Measurements from ENCODE around the gene EEF1AKMT3.

EEF1AKMT3 gene

GRCh38 chr12:57735198-57735855, 37.1 kb upstream of the EEF1AKMT3 start:
- no peak for DNase-seq

- no peak for DNase-seq
Measured at GRCh38 chr12:57735952-57736740, 36.3 kb upstream of the EEF1AKMT3 start.

- DNase-seq: no peak
Measured at GRCh38 chr12:57736741-57737466, 35.5 kb upstream of the EEF1AKMT3 start.

DNA sequence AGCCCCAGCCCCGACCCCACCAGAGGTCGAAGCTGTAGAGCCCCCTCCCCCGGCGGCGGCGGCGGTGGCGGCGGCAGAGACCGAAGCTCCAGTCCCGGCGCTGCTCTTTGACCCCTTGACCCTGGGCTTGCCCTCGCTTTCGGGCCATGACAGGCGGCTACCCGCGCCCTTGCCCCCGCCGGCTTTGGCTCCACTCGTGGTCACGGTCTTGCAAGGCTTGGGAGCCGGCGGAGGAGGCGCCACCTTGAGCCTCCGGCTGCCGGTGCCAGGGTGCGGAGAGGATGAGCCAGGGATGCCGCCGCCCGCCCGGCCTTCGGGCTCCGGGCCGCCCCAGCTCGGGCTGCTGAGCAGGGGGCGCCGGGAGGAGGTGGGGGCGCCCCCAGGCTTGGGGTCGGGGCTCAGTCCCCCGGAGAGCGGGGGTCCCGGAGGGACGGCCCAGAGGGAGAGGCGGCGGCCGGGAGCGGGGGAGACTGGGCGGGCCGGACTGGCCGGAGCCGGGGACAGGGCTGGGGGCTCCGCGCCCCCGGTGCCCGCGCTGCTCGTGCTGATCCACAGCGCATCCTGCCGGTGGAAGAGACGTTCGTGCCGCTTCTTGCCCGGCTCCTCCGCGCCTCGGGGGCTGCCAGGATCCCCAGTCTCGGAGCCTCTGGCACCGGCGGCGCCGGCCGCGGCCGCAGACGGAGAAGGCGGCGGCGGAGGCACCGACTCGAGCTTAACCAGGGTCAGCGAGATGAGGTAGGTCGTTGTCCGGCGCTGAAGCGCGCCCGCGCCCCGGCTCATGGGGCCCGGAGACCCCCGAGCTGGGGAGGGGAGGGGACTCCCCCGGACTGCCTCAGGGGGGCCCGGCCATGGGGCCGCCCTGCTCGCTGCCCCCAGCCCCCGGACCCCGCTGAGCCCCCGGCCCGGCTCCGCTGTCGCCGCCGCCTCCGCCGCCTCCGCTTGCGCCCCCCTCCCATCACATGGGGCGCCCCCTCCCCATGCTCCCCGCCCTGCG, 34.6 kb upstream of the EEF1AKMT3 start:
- no peak for DNase-seq

- no peak for DNase-seq
Measured at GRCh38 chr12:57738661-57739237, 33.7 kb upstream of the EEF1AKMT3 start, which contains the start of gene AGAP2. Gene AGAP2 (minus strand): TSS chr12:57738742. CDS start chr12:57738246, 496 bp downstream.

DNA sequence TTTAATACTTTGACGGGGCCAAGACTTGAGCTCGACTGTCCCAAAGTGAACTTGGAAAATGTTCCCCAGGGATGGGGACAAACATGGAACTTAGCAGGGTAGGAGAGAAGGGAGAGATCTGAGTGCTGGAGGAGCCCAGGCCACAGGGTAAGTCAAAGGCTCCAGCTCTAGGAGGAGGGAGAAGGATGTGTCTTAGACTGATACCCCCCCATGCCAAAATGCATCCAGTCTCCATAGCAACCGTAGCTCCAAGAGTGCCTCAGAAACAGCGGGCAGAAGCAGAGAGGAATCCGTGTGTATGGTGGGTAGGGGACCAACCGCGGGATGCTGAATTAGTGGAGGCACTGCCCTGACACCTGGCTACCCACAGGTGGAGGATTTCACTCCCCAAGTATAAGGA, 33.0 kb upstream of the EEF1AKMT3 start:
- no peak for DNase-seq

DNA sequence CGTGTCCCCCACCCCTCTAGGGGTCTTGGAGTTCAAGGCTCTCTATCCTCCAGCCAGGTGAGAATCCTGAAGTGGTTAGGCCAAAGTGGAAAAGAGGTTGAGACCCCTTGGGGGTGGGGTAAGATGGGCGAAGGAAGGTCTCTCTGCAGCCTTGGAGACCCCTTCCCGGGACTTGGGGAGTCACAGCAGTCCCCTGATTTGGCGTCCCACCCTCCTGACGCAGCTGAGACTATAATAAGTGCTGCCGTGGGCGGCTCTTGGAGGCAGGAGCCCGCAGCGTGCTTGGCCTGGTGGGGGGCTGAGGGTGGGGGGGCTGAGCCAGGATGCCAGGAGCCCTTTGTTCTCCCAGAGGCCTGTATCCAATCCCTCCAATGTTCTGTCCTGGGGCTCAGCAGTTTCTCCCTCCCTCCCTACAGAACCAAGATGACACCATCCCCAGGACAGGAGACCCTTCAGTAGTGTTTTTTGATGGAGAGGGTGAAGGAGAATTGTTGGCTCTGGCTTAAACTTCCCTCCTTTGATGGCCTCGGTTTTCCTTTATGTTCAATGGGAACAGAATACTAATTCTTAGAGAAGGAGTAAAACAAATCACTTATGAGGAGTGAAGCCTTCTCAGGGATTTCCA, 32.4 kb upstream of the EEF1AKMT3 start:
- DNase-seq: no peak

DNA sequence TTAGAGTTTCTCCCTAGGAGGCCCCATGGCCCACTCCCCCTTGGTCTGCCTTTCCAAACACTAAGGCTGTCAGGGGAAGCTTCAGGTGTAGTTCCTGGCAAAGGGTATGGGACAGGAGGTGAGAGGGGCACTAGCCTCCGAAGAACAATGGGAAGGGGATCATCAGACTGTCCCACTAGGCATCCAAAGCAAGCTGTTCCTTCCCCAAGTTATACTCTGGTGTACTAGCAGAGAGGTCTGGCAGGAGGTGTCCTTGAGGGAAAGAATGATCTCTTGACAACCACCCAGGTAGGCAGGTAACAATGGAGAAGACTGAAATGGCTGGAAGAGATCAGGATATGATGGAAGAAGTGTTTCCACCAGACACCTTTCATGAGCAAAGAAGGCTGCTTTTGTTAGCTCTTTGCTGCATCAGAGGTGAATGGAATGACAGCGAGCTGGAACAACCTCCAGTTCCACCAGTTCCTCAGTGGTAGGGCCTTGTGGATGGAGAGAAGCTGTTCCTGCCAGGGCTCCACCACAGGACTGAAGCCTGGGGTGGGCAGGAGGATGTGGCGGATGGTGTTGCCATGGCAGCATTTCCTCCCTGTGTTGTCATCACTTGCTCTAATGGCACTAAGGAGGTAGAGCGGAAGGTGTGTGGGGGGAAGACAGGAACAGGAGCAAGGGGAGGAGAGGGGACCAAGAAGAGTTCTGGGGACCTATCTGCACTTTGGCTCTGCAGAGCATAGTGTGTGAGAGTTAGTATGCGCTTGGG, 31.6 kb upstream of the EEF1AKMT3 start:
- peak; percentile 69 for DNase-seq

DNA sequence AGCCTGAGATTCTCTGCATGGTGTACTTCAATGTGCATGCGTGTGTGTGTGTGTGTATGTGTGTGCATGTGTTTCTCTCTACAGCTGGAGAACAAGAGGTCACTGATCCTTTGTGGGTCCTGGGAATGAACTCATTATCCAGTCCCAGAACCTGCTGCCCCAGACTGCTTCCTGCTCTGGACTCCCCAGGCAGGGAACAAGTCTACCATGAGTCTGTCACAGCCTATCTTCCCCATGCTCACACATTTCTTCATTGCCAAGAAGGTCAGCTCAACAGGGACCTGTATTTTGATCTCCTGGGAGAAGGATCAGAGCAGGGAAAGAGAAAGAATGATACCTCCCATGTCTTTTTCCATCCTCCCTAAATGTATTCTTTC, 31.0 kb upstream of the EEF1AKMT3 start:
- DNase-seq: no peak

DNA sequence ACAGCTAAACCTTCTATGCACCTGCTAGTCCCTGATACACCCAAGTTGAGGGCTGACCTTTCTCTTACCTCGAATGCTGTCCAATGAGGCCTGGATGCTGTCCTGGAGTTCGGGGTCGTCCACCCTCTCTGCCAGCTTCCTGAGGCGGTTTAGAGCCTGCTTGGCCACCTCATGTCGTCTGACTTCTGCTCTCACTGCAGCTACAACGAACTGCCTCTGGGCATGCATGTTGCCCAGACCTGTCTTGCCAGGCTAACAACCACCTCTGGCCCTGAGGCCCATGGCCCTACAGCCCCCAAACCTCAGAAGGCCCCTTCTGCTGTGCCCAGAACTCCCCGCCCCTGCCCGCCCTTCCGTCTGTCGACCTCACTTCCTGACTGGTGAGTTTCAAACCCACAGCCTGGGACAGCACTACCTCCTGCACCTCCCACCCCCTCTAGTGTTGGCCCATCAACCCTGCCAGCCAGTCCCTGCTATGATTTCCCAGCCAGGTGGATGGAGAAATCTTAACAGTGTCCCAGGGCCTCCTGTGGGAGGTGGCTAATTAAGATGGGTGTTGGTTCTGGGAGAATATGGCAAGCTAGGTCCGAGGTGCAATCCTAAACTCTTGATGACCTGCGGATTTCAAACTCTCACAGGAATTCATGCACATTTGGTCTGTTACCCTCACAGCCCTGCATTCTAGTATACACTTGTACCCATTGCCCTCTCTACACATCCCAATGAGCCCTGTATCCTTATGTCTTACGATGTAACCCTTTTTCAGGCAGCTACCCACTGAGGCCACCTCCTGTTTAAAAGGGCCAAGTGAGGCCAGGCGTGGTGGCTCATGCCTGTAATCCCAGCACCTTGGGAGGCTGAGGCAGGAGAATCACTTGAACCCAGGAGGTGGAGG, 30.3 kb upstream of the EEF1AKMT3 start:
- peak; percentile 79 for DNase-seq

- DNase-seq: no peak
Measured at GRCh38 chr12:57743769-57744168, 28.6 kb upstream of the EEF1AKMT3 start.

DNA sequence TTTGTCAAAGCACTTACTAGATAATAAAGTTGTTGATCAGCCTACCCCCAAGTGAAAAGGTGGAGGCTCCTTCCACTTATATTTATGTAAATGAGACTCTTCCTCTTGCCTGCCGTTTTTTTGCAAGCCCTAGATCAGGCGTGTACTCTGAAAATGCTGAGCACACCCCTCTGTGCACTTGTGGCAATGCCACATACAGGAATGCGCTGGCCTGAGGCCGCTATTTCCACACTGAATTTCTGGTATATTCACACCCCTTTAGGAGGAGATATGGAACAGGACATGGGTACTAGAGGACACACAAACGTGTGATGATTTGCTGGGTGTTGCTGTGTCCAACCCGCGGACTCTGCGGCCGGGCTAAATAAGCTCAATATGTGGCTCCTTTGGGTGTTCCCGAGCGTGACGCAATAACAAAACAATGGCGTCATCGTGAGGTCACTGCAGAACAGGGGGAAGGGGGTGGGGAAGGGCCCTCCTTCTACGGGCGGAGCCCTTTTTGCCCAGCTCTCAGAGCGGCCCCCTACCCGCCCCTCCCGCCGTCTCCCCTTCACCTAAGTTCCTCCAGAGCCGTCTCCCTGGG, 28.1 kb upstream of the EEF1AKMT3 start:
- DNase-seq: peak; percentile 67

DNA sequence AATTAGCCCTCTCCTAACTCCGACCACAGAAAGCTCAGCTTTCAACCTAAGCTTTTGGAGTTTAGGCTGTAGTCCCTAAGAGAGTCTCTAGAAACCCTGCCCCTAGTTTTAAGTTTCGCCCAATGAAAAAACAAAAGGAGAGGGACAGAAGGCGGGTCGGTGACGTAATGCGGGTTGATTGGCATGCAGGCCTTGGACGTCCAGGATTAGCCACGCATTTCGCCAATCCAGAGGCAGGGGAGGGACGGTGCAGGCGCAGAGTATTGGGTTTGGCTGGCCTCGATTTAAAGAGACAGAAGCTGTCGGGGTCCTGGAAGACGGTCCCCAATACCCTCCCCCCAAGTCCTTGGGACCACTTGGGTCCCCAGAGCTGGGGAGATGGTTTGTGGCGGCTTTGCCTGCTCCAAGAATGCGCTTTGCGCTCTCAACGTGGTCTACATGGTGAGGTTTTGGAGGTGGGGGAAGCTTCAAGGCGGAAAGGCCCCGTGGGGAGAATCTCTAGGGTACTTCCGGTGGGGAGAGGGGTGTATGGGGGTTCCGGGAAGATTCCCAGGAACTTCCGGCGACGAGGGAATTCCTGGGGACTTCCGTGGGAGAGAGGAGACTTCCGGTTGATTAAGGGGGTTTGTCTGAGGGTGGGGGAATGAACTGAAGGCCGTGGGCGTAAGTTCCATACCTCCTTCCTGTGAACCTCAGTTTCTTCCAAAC, 27.5 kb upstream of the EEF1AKMT3 start, which contains the start of gene TSPAN31:
TSS of gene TSPAN31 (plus strand) at position 263 of the 708 bp plus-strand sequence. CDS start at position 379, 116 bp downstream.
- peak; percentile 96 for DNase-seq

DNA sequence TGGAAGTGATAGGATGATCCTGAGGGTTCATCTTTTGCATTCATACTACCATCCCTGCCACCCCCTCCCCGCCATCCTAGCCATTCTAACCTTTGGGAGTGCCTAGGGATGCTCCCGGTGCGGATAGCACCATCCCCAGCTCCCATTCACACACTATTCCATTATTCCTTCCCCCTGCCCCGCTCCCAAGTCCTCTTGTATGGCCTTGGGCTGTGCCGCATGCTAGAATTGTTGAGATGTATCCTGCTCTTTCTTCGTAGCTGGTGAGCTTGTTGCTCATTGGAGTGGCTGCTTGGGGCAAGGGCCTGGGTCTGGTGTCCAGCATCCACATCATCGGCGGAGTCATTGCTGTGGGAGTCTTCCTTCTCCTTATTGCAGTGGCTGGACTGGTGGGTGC, 26.9 kb upstream of the EEF1AKMT3 start:
- no peak for DNase-seq

DNA sequence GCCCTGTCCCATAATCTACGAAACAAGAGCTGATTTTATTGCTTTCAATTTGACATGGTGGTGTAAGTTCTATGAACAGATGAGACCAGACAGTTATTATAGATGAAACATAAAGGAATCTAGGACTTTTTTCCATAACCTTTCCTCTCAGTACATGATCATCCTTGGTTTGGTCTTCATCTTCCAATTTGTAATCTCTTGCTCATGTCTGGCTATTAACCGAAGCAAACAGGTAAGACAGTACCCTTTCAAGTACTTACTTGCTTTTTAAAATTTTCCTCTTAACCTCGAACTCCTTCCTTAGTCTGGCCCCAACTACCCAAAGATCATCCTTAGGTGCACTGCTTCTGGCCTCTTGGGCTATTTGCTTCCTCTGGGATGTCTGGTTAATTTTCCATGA, 26.4 kb upstream of the EEF1AKMT3 start:
- DNase-seq: no peak

DNA sequence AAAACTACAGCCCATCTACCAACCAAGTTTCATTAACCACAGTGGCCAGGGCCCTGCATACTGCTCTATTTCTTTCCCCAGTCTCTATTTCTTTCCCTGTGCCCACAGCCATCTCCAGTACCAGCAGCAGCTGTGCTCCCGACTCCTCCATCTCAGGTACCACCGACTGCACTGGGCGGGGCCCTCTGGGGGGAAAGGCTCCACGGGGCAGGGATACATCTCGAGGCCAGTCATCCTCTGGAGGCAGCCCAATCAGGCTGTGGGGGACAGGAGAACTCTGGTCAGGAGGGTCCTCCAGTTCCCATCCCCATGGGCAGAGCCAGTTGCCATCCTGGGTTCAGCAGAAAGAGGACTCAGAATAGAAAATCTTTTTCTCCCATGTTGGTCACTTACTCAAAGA, 23.4 kb upstream of the EEF1AKMT3 start:
- no peak for DNase-seq

- no peak for DNase-seq
Measured at GRCh38 chr12:57750561-57751431, 21.6 kb upstream of the EEF1AKMT3 start.

DNA sequence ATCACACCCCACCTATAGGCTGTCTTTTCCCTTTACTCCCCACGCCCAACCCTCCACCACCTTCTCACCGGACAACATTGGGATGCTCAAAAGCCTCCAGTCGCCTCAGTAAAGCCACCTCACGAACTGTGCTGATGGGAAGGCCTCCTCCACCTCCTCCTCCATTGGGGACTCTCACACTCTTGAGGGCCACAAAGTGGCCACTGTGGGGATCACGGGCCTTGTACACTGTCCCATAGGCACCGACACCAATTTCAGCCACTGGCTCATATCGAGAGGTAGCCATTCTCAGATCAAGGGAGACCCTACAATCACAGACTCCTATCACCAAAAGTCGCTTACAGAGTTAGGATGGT, 21.0 kb upstream of the EEF1AKMT3 start:
- DNase-seq: no peak
